HepG2 (cell line): ENCODE results near the gene PHF23. TPM values are rescaled to one million over a fixed set of nuclear protein-coding genes. Genes with fewer than 3 reads are reported as not detected.
A peak's percentile ranks its signal among the peaks of the same experiment; 100 is the strongest.

ENCODE experiments used
- ATRX ChIP-seq: sonication (generic); formaldehyde crosslinking; IDR thresholded peaks from 2 replicates; pipeline ENCODE4 v1.4.0; 2020; ENCODE audit warnings: missing genetic modification reagents, borderline replicate concordance
- ELF4 ChIP-seq: sonication (generic); formaldehyde crosslinking; IDR thresholded peaks from 2 replicates; pipeline ENCODE4 v1.5.0; 2020; ENCODE audit warnings: missing genetic modification reagents, mild to moderate bottlenecking, moderate library complexity, borderline replicate concordance
- MAFK ChIP-seq, 2 experiments: IDR thresholded peaks in 1 of 2; conservative IDR thresholded peaks in 1 of 2; 2 replicates each; pipeline ENCODE4 v1.6.1; 2011; ENCODE audit warnings: improper control_type of control experiment in 2 of 2, low read length in 2 of 2
- NFKB2 ChIP-seq: sonication (generic); formaldehyde crosslinking; IDR thresholded peaks from 2 replicates; pipeline ENCODE4 v1.4.0; 2020; ENCODE audit warnings: missing genetic modification reagents, borderline replicate concordance
- SKIL ChIP-seq: sonication (generic); formaldehyde crosslinking; IDR thresholded peaks from 2 replicates; pipeline ENCODE4 v1.8.0; 2022; ENCODE audit warnings: missing genetic modification reagents, mild to moderate bottlenecking, moderate library complexity, borderline replicate concordance
- TRIM22 ChIP-seq: fragments of 450-650 bp; IDR thresholded peaks from 2 replicates; pipeline ENCODE4 v1.6.1; 2017
- YEATS2 ChIP-seq: sonication (generic); formaldehyde crosslinking; IDR thresholded peaks from 2 replicates; pipeline ENCODE4 v1.4.0; 2020; ENCODE audit warnings: missing genetic modification reagents, borderline replicate concordance
- ZGPAT ChIP-seq: IDR thresholded peaks from 2 replicates; pipeline ENCODE4 v1.6.1; 2016; ENCODE audit warnings: mild to moderate bottlenecking
- ZNF274 ChIP-seq: sonication (generic); formaldehyde crosslinking; IDR thresholded peaks from 2 replicates; pipeline ENCODE4 v1.5.1; 2020; ENCODE audit warnings: mild to moderate bottlenecking, missing genetic modification reagents
- ZNF318 ChIP-seq: sonication (generic); formaldehyde crosslinking; IDR thresholded peaks from 2 replicates; pipeline ENCODE4 v1.4.0; 2020; ENCODE audit warnings: mild to moderate bottlenecking, missing genetic modification reagents
- ZNF329 ChIP-seq: sonication (generic); formaldehyde crosslinking; IDR thresholded peaks from 2 replicates; pipeline ENCODE4 v1.9.0; 2021; ENCODE audit warnings: low read depth, mild to moderate bottlenecking, missing genetic modification reagents
- ZNF552 ChIP-seq: sonication (generic); formaldehyde crosslinking; IDR thresholded peaks from 2 replicates; pipeline ENCODE4 v1.9.0; 2022; ENCODE audit warnings: missing genetic modification reagents, mild to moderate bottlenecking, borderline replicate concordance
- ZNF619 ChIP-seq: sonication (generic); formaldehyde crosslinking; IDR thresholded peaks from 2 replicates; pipeline ENCODE4 v1.4.0; 2020; ENCODE audit warnings: mild to moderate bottlenecking, missing genetic modification reagents
- ZNF776 ChIP-seq: sonication (generic); formaldehyde crosslinking; IDR thresholded peaks from 2 replicates; pipeline ENCODE4 v1.4.0; 2020; ENCODE audit warnings: mild to moderate bottlenecking, missing genetic modification reagents
- polyA plus RNA-seq, 8 experiments: library from polyadenylated mRNA; depleted of rRNA in 3 of 8; stranded (reverse) in 7 of 8; unstranded in 1 of 8; fragments of >200 nt; fragmentation: Illumina TruSeq in 4 of 8; extraction: Trizol in 4 of 8; gene quantifications; 2 replicates each; pipeline versions ENCODE4 v1.2.1 to v1.2.3, GENCODE V29; 2011 to 2016; ENCODE audit warnings: low read depth in 4 of 8, missing spikeins in 1 of 8, mixed read lengths in 1 of 8; ENCODE audit not compliant: insufficient read depth in 1 of 8
- total RNA-seq, 5 experiments: library from RNA; depleted of rRNA; stranded (reverse); fragments of >200 nt; fragmentation: Illumina TruSeq; extraction: Trizol; gene quantifications; 2 replicates each; pipeline ENCODE4 v1.2.3, GENCODE V29; 2016; ENCODE audit warnings: low read depth in 1 of 5

The PHF23 gene
- total and polyA plus RNA-seq, 2 of the 13 experiments (the other 11 are each of a cell fraction or from before 2014, with no cell fraction given) = 27.6 to 33.2 TPM

GRCh38 chr17:7242717-7243452, 3.6 kb upstream of the PHF23 start (continued):
- TF ChIP-seq ZGPAT (CRISPR knock-in tag) (peak; percentile 84), ZNF776 (CRISPR knock-in tag) (no peak), NFKB2 (CRISPR knock-in tag) (peak; percentile 71; the same call in 1 of the 2 replicates), MAFK (conservative IDR thresholded peaks at IDR 0.05 in 1 of 2, IDR thresholded peaks at IDR 0.05 in 1 of 2; ENCODE audit: low read length in 2 of 2) (peak in 1 of 2 experiments; percentile 42; a peak in 1 of 4 replicates), ZNF274 (no peak; the same call in 1 of the 2 replicates), TRIM22 (no peak), ZNF552 (CRISPR knock-in tag) (no peak), ZNF318 (CRISPR knock-in tag) (peak; percentile 90), SKIL (CRISPR knock-in tag) (peak; percentile 49; the same call in 1 of the 2 replicates), YEATS2 (CRISPR knock-in tag) (peak; percentile 92), ELF4 (CRISPR knock-in tag) (peak; percentile 73; the same call in 1 of the 2 replicates), ATRX (no peak), ZNF329 (CRISPR knock-in tag) (0 out of 2 replicates have a peak, but pooled peaks have one; percentile 43), ZNF619 (no peak)
